Activated CD4-positive, alpha-beta memory T cell treated with anti-CD3 and anti-CD28 coated beads, Interleukin-2, amount 10 ng/mL, durations not matched to agents 7 days and 5 days (primary cell): Measurements from ENCODE around the gene DDX54. TPM values are rescaled to one million over a fixed set of nuclear protein-coding genes. Genes with fewer than 3 reads are reported as not detected.
"Not testable (repeated sequence)": the region's sequence is repeated elsewhere in the genome, so short reads cannot be mapped to it uniquely, and the experiment has no call there.

Experiments
- CTCF ChIA-PET: fragments of 350-600 bp; sonication (Branson Sonifier 250); formaldehyde crosslinking; loops from one replicate; lab custom pipeline; 2021; ENCODE audit warnings: antibody characterized with exemption, inconsistent platforms; lab: Charles Lee
- POLR2A ChIA-PET: fragments of 350-600 bp; sonication (Branson Sonifier 250); formaldehyde crosslinking; loops from one replicate; lab custom pipeline; 2021; ENCODE audit warnings: antibody characterized with exemption; lab: Charles Lee
- DNase-seq: peaks from one replicate; pipeline ENCODE4 v3.0.0-alpha.2; 2020
- H3K27ac Mint-ChIP-seq: one replicate; pipeline ENCODE4 v1.8.0; 2021; ENCODE audit warnings: mild to moderate bottlenecking, mixed read lengths
- H3K27me3 Mint-ChIP-seq: one replicate; pipeline ENCODE4 v1.8.0; 2021; ENCODE audit warnings: mixed read lengths
- H3K36me3 Mint-ChIP-seq: one replicate; pipeline ENCODE4 v1.8.0; 2021; ENCODE audit warnings: low read depth, mixed read lengths
- H3K4me1 Mint-ChIP-seq: one replicate; pipeline ENCODE4 v1.8.0; 2021; ENCODE audit warnings: mixed read lengths
- H3K4me3 Mint-ChIP-seq: one replicate; pipeline ENCODE4 v1.8.0; 2021; ENCODE audit warnings: mild to moderate bottlenecking, mixed read lengths
- H3K9me3 Mint-ChIP-seq: one replicate; pipeline ENCODE4 v1.8.0; 2021; ENCODE audit warnings: mixed read lengths
- total RNA-seq, 2 experiments: library from RNA; stranded (reverse); gene quantifications; one replicate each; pipeline ENCODE4 v1.2.3, GENCODE V29; 2021

DDX54 gene
- total RNA-seq, 2 experiments from 2014 or later: 55.6 to 57.6 TPM

GRCh38 chr12:113152835-113153814, 32.2 kb downstream of the DDX54 start:
- Mint-ChIP-seq H3K9me3 (no peaks in the 10 kb centered on the region), H3K36me3 (peaks cover 5% of the 10 kb centered on the region), H3K4me1 (peaks cover 18% of the 10 kb centered on the region), H3K27me3 (peaks cover 32% of the 10 kb centered on the region), H3K27ac (no peak overlapping the region), H3K4me3 (peak overlapping the region; percentile 68)
- peak; percentile 50 for DNase-seq
- POLR2A ChIA-PET: interaction anchor here (0.6 to 1.5 kb wide), 6 partner anchors 15 to 55 kb away, joined by 3 to 4 read pairs (median 4); partner anchors contain the start of gene RITA1
- CTCF ChIA-PET: interaction anchor here (0.6 to 5.6 kb wide), 16 partner anchors 8 to 1991 kb away, joined by 3 to 38 read pairs (median 4); partner anchors contain the start of genes OAS2, RASAL1 and SLC8B1

DNA sequence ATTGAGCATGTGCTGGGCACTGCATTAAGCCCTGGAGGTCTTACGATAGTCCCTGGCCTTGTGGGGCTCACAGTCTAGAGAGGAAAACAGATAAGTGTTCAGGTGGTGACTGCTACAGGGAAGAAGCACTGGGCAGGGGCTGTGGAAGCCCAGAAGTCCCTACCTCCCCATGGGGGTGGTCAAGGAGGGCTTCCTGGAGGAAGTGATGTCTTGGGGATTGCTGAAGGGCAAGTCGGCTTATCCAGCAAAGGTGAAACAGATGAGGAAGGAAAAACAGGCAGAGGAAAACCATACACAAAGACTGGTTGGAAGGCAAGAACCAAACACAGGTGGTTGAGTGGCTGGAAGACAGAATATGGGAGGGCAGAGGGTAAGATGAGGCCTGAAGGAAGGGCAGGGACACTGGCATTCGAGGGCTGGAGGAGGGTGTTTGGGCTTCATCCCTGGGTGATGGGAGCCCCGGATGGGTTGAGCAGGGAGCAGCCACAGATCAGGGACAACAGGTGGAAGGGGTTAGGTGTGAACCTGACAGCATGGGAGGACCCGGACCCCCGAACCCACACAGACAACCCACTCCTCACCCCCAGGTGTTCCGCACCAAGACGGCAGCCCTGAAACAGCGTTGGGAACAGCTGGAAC, 33.0 kb downstream of the DDX54 start:
- POLR2A ChIA-PET: interaction anchor here (0.6 to 1.5 kb wide), 4 partner anchors 27 to 55 kb away, joined by 3 to 4 read pairs (median 4); no protein-coding TSS in a partner anchor

DNA sequence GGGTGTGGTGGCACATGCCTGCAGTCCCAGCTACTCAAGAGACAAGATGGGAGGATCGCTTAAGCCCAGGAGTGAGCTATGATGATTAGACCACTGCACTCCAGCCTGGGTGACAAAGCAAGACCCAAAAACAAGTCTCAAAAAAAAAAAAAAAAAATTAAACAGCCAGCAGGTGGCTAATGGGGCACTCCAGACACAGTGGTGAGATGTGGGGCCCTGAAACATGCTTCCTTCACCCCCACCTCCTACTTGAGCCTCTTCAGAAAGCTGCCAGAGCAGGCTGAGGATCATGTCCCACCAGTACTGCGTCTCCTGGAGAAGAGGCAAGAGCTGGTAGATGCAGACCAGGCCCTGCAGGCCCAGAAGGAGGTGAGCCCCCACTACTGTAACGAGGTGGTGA, 33.6 kb downstream of the DDX54 start:
- H3K27me3 Mint-ChIP-seq: peaks cover 38% of the 10 kb centered on the region
- ChIA-PET CTCF (interaction anchor here (0.7 to 5.6 kb wide), 3 partner anchors 22 to 158 kb away, joined by 3 to 38 read pairs (median 4); no protein-coding TSS in a partner anchor), POLR2A (interaction anchor here (0.6 kb wide), 1 partner anchor 20 kb away, joined by 3 read pairs; no protein-coding TSS in a partner anchor)
- H3K4me1 Mint-ChIP-seq: peaks cover 18% of the 10 kb centered on the region
- no peak overlapping the region for H3K4me3 Mint-ChIP-seq
- no peak for DNase-seq
- no peaks in the 10 kb centered on the region for H3K36me3 Mint-ChIP-seq
- no peak overlapping the region for H3K27ac Mint-ChIP-seq
- H3K9me3 Mint-ChIP-seq: no peaks in the 10 kb centered on the region

More for the DNA sequence above, 33.0 kb downstream of the DDX54 start:
- no peak for DNase-seq
- H3K9me3 Mint-ChIP-seq: no peaks in the 10 kb centered on the region
- CTCF ChIA-PET: interaction anchor here (0.9 to 5.6 kb wide), 9 partner anchors 14 to 814 kb away, joined by 3 to 38 read pairs (median 5); partner anchors contain the start of gene RASAL1
- no peaks in the 10 kb centered on the region for H3K36me3 Mint-ChIP-seq
- peaks cover 18% of the 10 kb centered on the region for H3K4me1 Mint-ChIP-seq
- peaks cover 34% of the 10 kb centered on the region for H3K27me3 Mint-ChIP-seq
- H3K4me3 Mint-ChIP-seq: peak overlapping the region; percentile 68
- no peak overlapping the region for H3K27ac Mint-ChIP-seq

DNA sequence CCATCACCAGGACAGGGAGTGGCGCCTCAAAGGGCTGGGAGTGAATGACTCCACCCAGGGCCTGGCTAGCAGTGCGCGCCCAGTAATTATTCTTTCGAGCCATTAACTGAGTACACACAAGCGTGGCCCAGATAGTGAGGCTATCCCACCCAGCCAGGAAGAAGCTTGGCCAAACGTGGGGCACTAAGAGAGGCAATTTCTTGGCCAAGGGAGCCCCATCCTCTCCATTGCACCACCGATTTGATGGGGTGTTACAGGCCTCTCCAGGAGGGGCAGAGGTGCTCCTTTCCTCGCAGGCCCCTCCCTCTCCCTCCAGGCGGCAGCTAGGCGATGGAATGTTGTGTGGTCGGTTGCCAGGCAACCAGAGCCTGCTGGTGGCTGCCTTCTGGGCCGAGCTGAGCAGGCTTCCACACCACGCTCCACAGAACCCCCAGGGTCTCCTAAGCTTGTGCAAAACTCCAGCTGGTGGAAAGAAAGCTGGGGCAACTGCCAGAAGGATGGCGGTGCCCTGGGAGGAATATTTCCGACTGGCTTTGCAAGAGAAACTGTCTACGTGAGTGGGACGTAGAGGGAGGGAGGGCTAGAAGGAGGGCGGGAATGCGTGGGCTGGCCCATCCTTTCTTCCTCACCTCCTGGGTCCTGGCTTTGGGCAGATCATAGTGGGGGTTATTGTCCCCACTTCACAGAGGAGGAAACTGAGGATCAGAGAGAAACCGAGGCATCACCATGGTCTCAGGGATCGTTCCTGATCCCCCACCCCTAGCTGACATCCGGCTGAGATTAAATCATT, 35.7 kb downstream of the DDX54 start, which contains the start of gene CFAP73:
TSS of gene CFAP73 (plus strand) at position 364 of the 790 bp plus-strand sequence. CDS start at position 498, 134 bp downstream.
- peaks cover 42% of the 10 kb centered on the region for H3K27me3 Mint-ChIP-seq
- H3K27ac Mint-ChIP-seq: no peak within 1 kb of the TSS
- CTCF ChIA-PET: no interaction called here
- POLR2A ChIA-PET: no interaction called here
- no peak within 1 kb of the TSS for H3K4me3 Mint-ChIP-seq
- H3K4me1 Mint-ChIP-seq: peaks cover 18% of the 10 kb centered on the region
- DNase-seq: no peak
- no peaks in the 10 kb centered on the region for H3K9me3 Mint-ChIP-seq
- no peaks in the 10 kb centered on the region for H3K36me3 Mint-ChIP-seq

DNA sequence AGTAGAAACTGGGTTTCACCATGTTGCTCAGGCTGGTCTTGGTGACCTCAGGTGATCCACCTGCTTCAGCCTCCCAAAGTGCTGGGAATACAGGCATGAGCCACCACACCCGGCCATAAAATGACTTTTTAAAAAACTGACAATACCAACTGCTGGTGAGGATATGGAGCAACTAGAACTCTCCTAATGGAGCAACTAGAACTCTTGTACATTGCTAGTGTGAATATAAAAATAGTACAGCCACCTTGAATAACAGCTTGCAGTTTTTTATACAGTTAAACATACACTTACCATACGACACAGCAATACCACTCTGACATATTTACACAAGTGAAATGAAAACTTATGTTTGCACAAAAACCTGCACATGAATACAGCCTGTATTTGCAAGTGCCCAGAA, 38.3 kb downstream of the DDX54 start:
- DNase-seq: no peak

GRCh38 chr12:113145720-113146551, 39.3 kb downstream of the DDX54 start:
- Mint-ChIP-seq H3K36me3 (no peaks in the 10 kb centered on the region), H3K27me3 (peaks cover 18% of the 10 kb centered on the region), H3K4me1 (no peaks in the 10 kb centered on the region), H3K9me3 (no peaks in the 10 kb centered on the region), H3K27ac (no peak overlapping the region), H3K4me3 (no peak overlapping the region)
- DNase-seq: no peak
- ChIA-PET POLR2A (no interaction called here), CTCF (interaction anchor here (0.6 to 1.6 kb wide), 4 partner anchors 7 to 180 kb away, joined by 3 to 5 read pairs (median 4); partner anchors contain the start of gene DDX54)

More for the DNA sequence above, 38.3 kb downstream of the DDX54 start:
- Mint-ChIP-seq H3K27me3 (peaks cover 21% of the 10 kb centered on the region), H3K27ac (no peak overlapping the region), H3K9me3 (no peaks in the 10 kb centered on the region), H3K4me3 (no peak overlapping the region), H3K4me1 (peaks cover under 1% of the 10 kb centered on the region), H3K36me3 (no peaks in the 10 kb centered on the region)
- ChIA-PET POLR2A (no interaction called here), CTCF (no interaction called here)

GRCh38 chr12:113144806-113145205, 40.5 kb downstream of the DDX54 start:
- Mint-ChIP-seq H3K4me3 (no peak overlapping the region), H3K9me3 (no peaks in the 10 kb centered on the region), H3K4me1 (peaks cover 1% of the 10 kb centered on the region), H3K27ac (no peak overlapping the region), H3K27me3 (peaks cover 11% of the 10 kb centered on the region), H3K36me3 (no peaks in the 10 kb centered on the region)
- POLR2A ChIA-PET: no interaction called here
- no peak for DNase-seq
- CTCF ChIA-PET: interaction anchor here (0.5 to 1.6 kb wide), 2 partner anchors 10 to 151 kb away, joined by 3 to 4 read pairs; no protein-coding TSS in a partner anchor

DNA sequence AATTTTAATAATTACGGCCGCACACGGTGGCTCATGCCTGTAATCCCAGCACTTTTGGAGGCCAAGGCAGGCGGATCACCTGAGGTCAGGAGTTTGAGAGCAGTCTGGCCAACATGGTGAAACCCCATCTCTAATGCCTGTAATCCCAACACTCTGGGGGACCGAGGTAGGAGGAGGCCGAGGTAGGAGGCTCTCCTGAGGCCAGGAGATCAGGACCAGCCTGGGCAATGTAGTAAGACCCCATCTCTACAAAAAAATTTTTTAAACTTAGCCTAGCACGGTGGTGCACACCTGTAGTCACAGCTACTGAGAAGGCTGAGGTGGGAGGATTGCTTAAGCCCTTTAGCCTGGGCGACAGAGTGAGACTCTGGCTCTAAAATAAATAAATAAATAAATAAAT, 41.3 kb downstream of the DDX54 start:
- Mint-ChIP-seq H3K9me3 (no peaks in the 10 kb centered on the region), H3K27ac (no peak overlapping the region), H3K4me1 (peaks cover 1% of the 10 kb centered on the region), H3K36me3 (no peaks in the 10 kb centered on the region), H3K27me3 (peaks cover 10% of the 10 kb centered on the region), H3K4me3 (no peak overlapping the region)
- DNase-seq: no peak
- POLR2A ChIA-PET: no interaction called here
- CTCF ChIA-PET: interaction anchor here (1.6 kb wide), 1 partner anchor 9 kb away, joined by 4 read pairs; no protein-coding TSS in a partner anchor

- POLR2A ChIA-PET: no interaction called here
- H3K9me3 Mint-ChIP-seq: no peaks in the 10 kb centered on the region
- H3K27ac Mint-ChIP-seq: no peak overlapping the region
- H3K36me3 Mint-ChIP-seq: no peaks in the 10 kb centered on the region
- no peak for DNase-seq
- CTCF ChIA-PET: no interaction called here
- peaks cover 1% of the 10 kb centered on the region for H3K4me1 Mint-ChIP-seq
- H3K27me3 Mint-ChIP-seq: peaks cover 10% of the 10 kb centered on the region
- no peak overlapping the region for H3K4me3 Mint-ChIP-seq
Observed at GRCh38 chr12:113142886-113143332, 42.4 kb downstream of the DDX54 start.

- ChIA-PET POLR2A (no interaction called here), CTCF (no interaction called here)
- Mint-ChIP-seq H3K36me3 (no peaks in the 10 kb centered on the region), H3K9me3 (no peaks in the 10 kb centered on the region), H3K27ac (no peak overlapping the region), H3K4me3 (no peak overlapping the region), H3K4me1 (peaks cover 1% of the 10 kb centered on the region), H3K27me3 (peaks cover 8% of the 10 kb centered on the region)
- DNase-seq: no peak
Observed at GRCh38 chr12:113142173-113142885, 42.9 kb downstream of the DDX54 start.

DNA sequence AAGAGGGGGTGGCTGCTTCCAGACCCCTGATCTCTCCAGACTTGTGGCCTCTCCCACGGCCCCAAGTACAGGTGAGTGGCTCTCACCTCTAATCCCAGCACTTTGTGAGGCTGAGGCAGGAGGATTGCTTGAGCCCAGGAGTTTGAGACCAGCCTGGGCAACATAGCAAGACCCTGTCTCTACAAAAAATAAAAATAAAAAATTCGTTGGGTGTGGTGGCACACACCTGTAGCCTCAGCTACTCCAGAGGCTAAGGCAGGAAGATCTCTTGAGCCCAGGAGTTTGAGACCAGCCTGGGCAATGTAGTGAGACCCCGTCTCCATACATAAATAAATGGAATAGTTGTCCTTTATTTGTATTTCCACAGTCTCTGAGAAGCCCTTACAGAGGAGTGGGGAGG, 43.6 kb downstream of the DDX54 start:
- H3K4me3 Mint-ChIP-seq, H3K27ac Mint-ChIP-seq, POLR2A ChIA-PET, H3K9me3 Mint-ChIP-seq, H3K4me1 Mint-ChIP-seq, CTCF ChIA-PET, H3K36me3 Mint-ChIP-seq, H3K27me3 Mint-ChIP-seq, DNase-seq: not testable (repeated sequence)
